Activated T-cell treated with anti-CD3 and anti-CD28 coated beads, Interleukin-2, amount 50 U/mL, for 4 hours (primary cell): Measurements from ENCODE around the gene FGGY. TPM values are rescaled to one million over a fixed set of nuclear protein-coding genes. Genes with fewer than 3 reads are reported as not detected.

ENCODE experiments used
- ATAC-seq, 2 donors: fragments of 200-7000 bp; cut with Tn5 transposase; one replicate each; pipeline ENCODE4 v1.10.0; 2021
- DNase-seq: peaks from one replicate; pipeline ENCODE4 v3.0.0-alpha.2; 2020
- H3K27me3 Mint-ChIP-seq: one replicate; pipeline ENCODE4 v1.8.0; 2021; ENCODE audit warnings: low read depth, mixed read lengths
- H3K36me3 Mint-ChIP-seq: one replicate; pipeline ENCODE4 v1.8.0; 2022; ENCODE audit warnings: mixed read lengths; ENCODE audit not compliant: insufficient read depth
- H3K4me1 Mint-ChIP-seq: one replicate; pipeline ENCODE4 v1.8.0; 2021; ENCODE audit warnings: low read depth, mixed read lengths
- H3K4me3 Mint-ChIP-seq: one replicate; pipeline ENCODE4 v1.8.0; 2021; ENCODE audit warnings: mild to moderate bottlenecking, moderate library complexity, mixed read lengths
- H3K9me3 Mint-ChIP-seq: one replicate; pipeline ENCODE4 v1.8.0; 2021; ENCODE audit warnings: mixed read lengths
- total RNA-seq, 3 donors: library from RNA; stranded (reverse); gene quantifications; one replicate each; pipeline ENCODE4 v1.2.1, GENCODE V29; 2021

Gene FGGY
- total RNA-seq, 3 donors from 2014 or later = 2.5 to 4.8 (median 3.1) TPM

GRCh38 chr1:59497616-59498015, 200.7 kb downstream of the FGGY start:
- DNase-seq (no peak), ATAC-seq (no peak)
- Mint-ChIP-seq H3K27me3 (no peaks in the 10 kb centered on the region), H3K4me1 (no peaks in the 10 kb centered on the region), H3K4me3 (no peak overlapping the region), H3K9me3 (no peaks in the 10 kb centered on the region), H3K36me3 (peaks cover 1% of the 10 kb centered on the region)

- no peaks in the 10 kb centered on the region for H3K27me3 Mint-ChIP-seq
- H3K4me3 Mint-ChIP-seq = no peak overlapping the region
- no peaks in the 10 kb centered on the region for H3K9me3 Mint-ChIP-seq
- H3K36me3 Mint-ChIP-seq = peaks cover 1% of the 10 kb centered on the region
- ATAC-seq (no peak), DNase-seq (no peak)
- H3K4me1 Mint-ChIP-seq = no peaks in the 10 kb centered on the region
Observed at GRCh38 chr1:59498640-59499039, 201.7 kb downstream of the FGGY start.

GRCh38 chr1:59499273-59499942, 202.5 kb downstream of the FGGY start:
- no peak overlapping the region for H3K4me3 Mint-ChIP-seq
- no peaks in the 10 kb centered on the region for H3K4me1 Mint-ChIP-seq
- H3K36me3 Mint-ChIP-seq = peaks cover 1% of the 10 kb centered on the region
- no peaks in the 10 kb centered on the region for H3K9me3 Mint-ChIP-seq
- no peak for DNase-seq
- ATAC-seq = no peak
- H3K27me3 Mint-ChIP-seq = no peaks in the 10 kb centered on the region

GRCh38 chr1:59499943-59500569, 203.2 kb downstream of the FGGY start:
- no peak for ATAC-seq
- Mint-ChIP-seq H3K36me3 (peaks cover 1% of the 10 kb centered on the region), H3K4me1 (no peaks in the 10 kb centered on the region), H3K9me3 (no peaks in the 10 kb centered on the region), H3K27me3 (no peaks in the 10 kb centered on the region), H3K4me3 (no peak overlapping the region)
- DNase-seq = no peak

GRCh38 chr1:59500950-59501742, 204.3 kb downstream of the FGGY start:
- H3K9me3 Mint-ChIP-seq = no peaks in the 10 kb centered on the region
- H3K27me3 Mint-ChIP-seq = no peaks in the 10 kb centered on the region
- H3K4me3 Mint-ChIP-seq = no peak overlapping the region
- H3K36me3 Mint-ChIP-seq = peaks cover 1% of the 10 kb centered on the region
- H3K4me1 Mint-ChIP-seq = no peaks in the 10 kb centered on the region
- DNase-seq (no peak), ATAC-seq (no peak)

GRCh38 chr1:59502009-59502691, 205.3 kb downstream of the FGGY start:
- Mint-ChIP-seq H3K36me3 (no peaks in the 10 kb centered on the region), H3K4me3 (no peak overlapping the region), H3K4me1 (no peaks in the 10 kb centered on the region), H3K27me3 (no peaks in the 10 kb centered on the region), H3K9me3 (no peaks in the 10 kb centered on the region)
- ATAC-seq (no peak), DNase-seq (no peak)

- ATAC-seq (no peak), DNase-seq (no peak)
- Mint-ChIP-seq H3K27me3 (no peaks in the 10 kb centered on the region), H3K9me3 (no peaks in the 10 kb centered on the region), H3K4me3 (no peak overlapping the region), H3K36me3 (no peaks in the 10 kb centered on the region), H3K4me1 (no peaks in the 10 kb centered on the region)
Observed at GRCh38 chr1:59504276-59504675, 207.4 kb downstream of the FGGY start.

- Mint-ChIP-seq H3K4me3 (no peak overlapping the region), H3K27me3 (no peaks in the 10 kb centered on the region), H3K36me3 (no peaks in the 10 kb centered on the region), H3K4me1 (no peaks in the 10 kb centered on the region), H3K9me3 (no peaks in the 10 kb centered on the region)
- DNase-seq = no peak
- no peak for ATAC-seq
Observed at GRCh38 chr1:59505596-59506028, 208.7 kb downstream of the FGGY start.

- no peaks in the 10 kb centered on the region for H3K4me1 Mint-ChIP-seq
- H3K9me3 Mint-ChIP-seq = no peaks in the 10 kb centered on the region
- no peaks in the 10 kb centered on the region for H3K36me3 Mint-ChIP-seq
- no peaks in the 10 kb centered on the region for H3K27me3 Mint-ChIP-seq
- H3K4me3 Mint-ChIP-seq = no peak overlapping the region
- no peak for DNase-seq
- ATAC-seq = no peak
Observed at GRCh38 chr1:59506952-59507351, 210.1 kb downstream of the FGGY start.

GRCh38 chr1:59509341-59509875, 212.5 kb downstream of the FGGY start:
- H3K27me3 Mint-ChIP-seq = no peaks in the 10 kb centered on the region
- H3K4me3 Mint-ChIP-seq = no peak overlapping the region
- no peaks in the 10 kb centered on the region for H3K4me1 Mint-ChIP-seq

GRCh38 chr1:59510249-59510648, 213.4 kb downstream of the FGGY start:
- DNase-seq (no peak), ATAC-seq (no peak)
- Mint-ChIP-seq H3K4me3 (no peak overlapping the region), H3K9me3 (no peaks in the 10 kb centered on the region), H3K36me3 (peaks cover 2% of the 10 kb centered on the region), H3K4me1 (no peaks in the 10 kb centered on the region), H3K27me3 (no peaks in the 10 kb centered on the region)

More at GRCh38 chr1:59509341-59509875, 212.5 kb downstream of the FGGY start:
- DNase-seq (no peak), ATAC-seq (no peak)
- H3K36me3 Mint-ChIP-seq = peaks cover 2% of the 10 kb centered on the region
- no peaks in the 10 kb centered on the region for H3K9me3 Mint-ChIP-seq

- Mint-ChIP-seq H3K4me1 (no peaks in the 10 kb centered on the region), H3K9me3 (no peaks in the 10 kb centered on the region), H3K27me3 (no peaks in the 10 kb centered on the region), H3K4me3 (no peak overlapping the region), H3K36me3 (peaks cover 2% of the 10 kb centered on the region)
- ATAC-seq = no peak
- no peak for DNase-seq
Observed at GRCh38 chr1:59511476-59512465, 214.9 kb downstream of the FGGY start.

- H3K9me3 Mint-ChIP-seq = no peaks in the 10 kb centered on the region
- no peaks in the 10 kb centered on the region for H3K4me1 Mint-ChIP-seq
- H3K4me3 Mint-ChIP-seq = no peak overlapping the region
- DNase-seq (no peak), ATAC-seq (no peak)
- peaks cover 2% of the 10 kb centered on the region for H3K36me3 Mint-ChIP-seq
- H3K27me3 Mint-ChIP-seq = no peaks in the 10 kb centered on the region
Observed at GRCh38 chr1:59512702-59513101, 215.8 kb downstream of the FGGY start.
